Right cardiac atrium (tissue), 5 donors: ENCODE data around the gene DSCAML1. TPM values are rescaled to one million over a fixed set of nuclear protein-coding genes. Genes with fewer than 3 reads are reported as not detected.

ENCODE experiments used
- ATAC-seq, 2 donors: fragments of 200-7000 bp; cut with Tn5 transposase; one replicate each; pipeline versions ENCODE4 v1.8.0 to v1.9.1; 2020; ENCODE audit warnings: moderate library complexity in 2 of 2, mild to moderate bottlenecking in 1 of 2
- DNase-seq, 3 donors: peaks; one replicate each; pipeline ENCODE4 v3.0.0-alpha.2; 2020
- H3K27ac ChIP-seq: one replicate; pipeline ENCODE4 v1.5.1; 2013; ENCODE audit warnings: mild to moderate bottlenecking, low read length, control low read depth, moderate library complexity
- H3K27me3 ChIP-seq: one replicate; pipeline ENCODE4 v1.6.1; 2013; ENCODE audit not compliant: control insufficient read depth, insufficient read depth
- H3K4me1 ChIP-seq: one replicate; pipeline ENCODE4 v1.6.1; 2013; ENCODE audit warnings: low read length; ENCODE audit not compliant: control insufficient read depth, insufficient read depth
- H3K4me3 ChIP-seq: one replicate; pipeline ENCODE4 v1.5.1; 2013; ENCODE audit warnings: low read length, control low read depth
- H3K9me3 ChIP-seq: one replicate; pipeline ENCODE4 v1.6.1; 2013; ENCODE audit warnings: low read length; ENCODE audit not compliant: control insufficient read depth
- WGBS: extraction: QIAGEN DNeasy Blood & Tissue Kit; methylation state at CpG from one replicate; pipeline ENCODE4 v1.1.7; 2013; 5-methylcytosine and 5-hydroxymethylcytosine counted together
- intact Hi-C, 4 donors: fragments of 100-400 bp; cut with DNase I; formaldehyde crosslinking; loops; one replicate each; pipeline versions ENCODE4 v1.11.0 to v1.14.0; 2022 to 2023
- polyA plus RNA-seq: library from polyadenylated mRNA; stranded (reverse); fragments of 200-250 nt; gene quantifications from one replicate; pipeline ENCODE4 v1.2.3, GENCODE V29; 2013
- total RNA-seq, 4 donors: library from RNA; stranded (reverse); fragmentation: NEBNext Ultra II Directional; extraction: Animal tissue kit (Norgen Biotek cat#: 25700); gene quantifications; one replicate each; pipeline ENCODE4 v1.2.1, GENCODE V29; 2021
- donor health status: healthy with polysubstance abuse.
- donor health status: DM: no; HTN: yes; CAD: no.
- donor health status: DM: no; HTN: no; CAD: no.
- donor health status: DM: no; HTN: yes; CAD: no; lungs with severe emphysema.
- donor health status: DM: yes; HTN: yes; CAD: no.

The DSCAML1 gene
- total and polyA plus RNA-seq, 5 donors, result 0.45 to 1.4 (median 0.96) TPM

DNA sequence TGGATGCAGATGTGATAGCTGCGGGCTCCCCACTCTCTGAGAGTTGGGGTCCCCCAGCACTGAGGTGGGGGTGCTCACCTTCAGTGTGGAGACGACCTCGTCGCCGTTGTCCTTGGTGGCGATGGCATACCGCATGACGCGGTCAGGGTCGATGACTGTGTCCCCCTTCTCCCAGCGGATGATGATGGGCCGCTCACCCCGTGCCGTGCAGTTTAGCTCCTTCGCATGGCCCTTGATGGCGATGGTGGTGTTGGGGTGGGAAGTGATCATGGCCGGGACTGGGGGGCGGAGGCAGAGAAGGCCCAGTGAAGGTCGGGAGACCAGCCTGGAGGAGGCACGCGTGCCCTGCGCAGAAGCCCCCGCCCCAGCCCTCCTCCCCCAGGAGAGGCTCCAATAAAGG lies 315.1 kb downstream of the DSCAML1 start:
- Histone ChIP-seq H3K27me3 (no peaks in the 10 kb centered on the region), H3K4me3 (no peak overlapping the region), H3K4me1 (no peaks in the 10 kb centered on the region), H3K9me3 (no peaks in the 10 kb centered on the region), H3K27ac (no peak overlapping the region)
- ATAC-seq (no peak), DNase-seq (no peak)
- 94% methylated on average over 23 of the region's 23 CpGs for WGBS
- intact Hi-C loops, result no loop called here

DNA sequence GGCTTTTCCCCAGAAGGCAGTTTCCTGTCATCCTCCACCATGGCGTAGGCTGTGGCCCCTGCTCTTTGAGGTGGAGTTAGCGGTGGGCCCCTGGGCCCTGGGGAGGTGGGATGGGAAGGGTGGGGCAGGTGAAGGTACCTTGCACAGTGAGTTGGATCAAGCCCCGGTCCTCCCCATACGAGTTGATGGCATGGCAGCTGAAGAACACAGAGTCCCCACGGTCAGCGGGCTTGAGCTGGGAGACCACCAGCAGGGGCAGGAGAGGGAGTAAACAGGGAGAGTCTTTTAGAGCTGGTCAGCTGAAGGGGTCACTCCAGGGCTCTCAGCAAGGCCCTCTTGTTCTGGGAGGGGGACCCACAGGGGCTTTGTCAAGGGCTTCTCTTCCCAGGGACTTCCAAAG lies 316.0 kb downstream of the DSCAML1 start:
- Histone ChIP-seq H3K4me1 (no peaks in the 10 kb centered on the region), H3K27me3 (no peaks in the 10 kb centered on the region), H3K27ac (no peak overlapping the region), H3K9me3 (no peaks in the 10 kb centered on the region), H3K4me3 (no peak overlapping the region)
- intact Hi-C loops, result no loop called here
- ATAC-seq, result no peak
- DNase-seq, result no peak
- WGBS, result 92% methylated on average over 6 of the region's 6 CpGs

DNA sequence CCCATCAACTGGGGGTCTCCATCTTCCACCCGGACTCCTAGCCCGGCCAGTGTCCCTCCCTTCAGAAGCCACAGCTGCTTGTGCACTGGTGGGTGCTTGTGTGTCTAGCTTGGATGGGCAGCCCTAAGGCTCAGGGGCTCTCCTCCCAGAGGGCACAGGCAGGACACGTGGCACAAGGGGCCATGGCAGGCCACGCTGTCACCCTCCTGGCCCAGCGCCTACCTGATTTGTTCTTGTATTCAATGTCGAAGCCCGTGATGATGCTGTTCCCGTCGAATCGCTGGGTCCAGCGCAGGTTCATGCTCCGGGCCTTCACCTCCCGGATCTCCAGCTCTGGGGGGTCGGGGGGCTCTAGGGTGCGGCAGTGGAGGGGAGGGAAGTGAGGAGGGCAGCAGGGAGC lies 316.8 kb downstream of the DSCAML1 start:
- H3K9me3 ChIP-seq, result no peaks in the 10 kb centered on the region
- no peaks in the 10 kb centered on the region for H3K4me1 ChIP-seq
- intact Hi-C loops, result no loop called here
- DNase-seq (no peak), ATAC-seq (no peak)
- H3K27me3 ChIP-seq, result no peaks in the 10 kb centered on the region
- H3K27ac ChIP-seq, result no peak overlapping the region
- WGBS, result 94% methylated on average over 15 of the region's 15 CpGs
- no peak overlapping the region for H3K4me3 ChIP-seq

DNA sequence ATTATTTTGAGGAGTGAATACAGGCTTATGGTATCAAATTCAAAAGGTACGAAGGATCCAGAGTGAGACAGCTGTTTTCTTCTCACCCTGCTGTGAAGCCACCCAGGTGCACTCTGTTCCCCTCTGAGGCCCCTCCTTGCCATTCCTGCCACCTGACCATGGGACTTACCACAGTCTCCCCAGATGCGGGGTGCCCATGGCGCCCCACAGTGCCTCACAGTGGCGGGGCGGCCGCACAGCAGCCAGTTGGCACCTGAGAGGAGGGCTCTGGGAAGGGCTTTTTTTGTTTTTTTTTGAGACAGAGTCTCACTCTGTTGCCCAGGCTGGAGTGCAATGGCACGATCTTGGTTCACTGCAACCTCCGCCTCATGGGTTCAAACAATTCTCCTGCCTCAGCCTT lies 317.6 kb downstream of the DSCAML1 start:
- Histone ChIP-seq H3K9me3 (no peaks in the 10 kb centered on the region), H3K4me1 (no peaks in the 10 kb centered on the region), H3K27ac (no peak overlapping the region), H3K27me3 (no peaks in the 10 kb centered on the region), H3K4me3 (no peak overlapping the region)
- intact Hi-C loops, result no loop called here
- no peak for DNase-seq
- 74% methylated on average over 8 of the region's 8 CpGs for WGBS
- ATAC-seq, result no peak

DNA sequence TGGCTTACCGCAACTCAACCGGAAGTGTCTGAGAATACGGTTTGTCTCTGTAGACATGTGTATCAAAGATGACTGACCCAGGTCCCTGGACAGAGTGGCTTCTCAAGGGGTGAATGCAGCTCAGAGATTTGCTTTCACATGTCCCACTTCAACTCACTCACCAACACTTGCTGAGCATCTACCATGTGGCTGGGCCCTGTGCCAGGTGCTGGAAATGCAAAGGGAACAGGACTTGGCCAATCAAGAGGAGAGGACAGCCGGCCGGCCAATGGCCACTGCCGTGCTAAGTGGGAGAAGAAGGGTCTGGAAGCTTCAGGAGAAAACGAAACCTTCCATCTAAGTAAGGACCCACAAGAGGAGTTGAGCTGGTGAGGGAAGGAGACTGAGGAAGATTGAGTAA lies 318.1 kb downstream of the DSCAML1 start:
- Histone ChIP-seq H3K9me3 (no peaks in the 10 kb centered on the region), H3K27ac (no peak overlapping the region), H3K27me3 (no peaks in the 10 kb centered on the region), H3K4me1 (no peaks in the 10 kb centered on the region), H3K4me3 (no peak overlapping the region)
- no peak for ATAC-seq
- DNase-seq, result no peak
- intact Hi-C loops, result no loop called here
- 94% methylated on average over 7 of the region's 7 CpGs for WGBS

DNA sequence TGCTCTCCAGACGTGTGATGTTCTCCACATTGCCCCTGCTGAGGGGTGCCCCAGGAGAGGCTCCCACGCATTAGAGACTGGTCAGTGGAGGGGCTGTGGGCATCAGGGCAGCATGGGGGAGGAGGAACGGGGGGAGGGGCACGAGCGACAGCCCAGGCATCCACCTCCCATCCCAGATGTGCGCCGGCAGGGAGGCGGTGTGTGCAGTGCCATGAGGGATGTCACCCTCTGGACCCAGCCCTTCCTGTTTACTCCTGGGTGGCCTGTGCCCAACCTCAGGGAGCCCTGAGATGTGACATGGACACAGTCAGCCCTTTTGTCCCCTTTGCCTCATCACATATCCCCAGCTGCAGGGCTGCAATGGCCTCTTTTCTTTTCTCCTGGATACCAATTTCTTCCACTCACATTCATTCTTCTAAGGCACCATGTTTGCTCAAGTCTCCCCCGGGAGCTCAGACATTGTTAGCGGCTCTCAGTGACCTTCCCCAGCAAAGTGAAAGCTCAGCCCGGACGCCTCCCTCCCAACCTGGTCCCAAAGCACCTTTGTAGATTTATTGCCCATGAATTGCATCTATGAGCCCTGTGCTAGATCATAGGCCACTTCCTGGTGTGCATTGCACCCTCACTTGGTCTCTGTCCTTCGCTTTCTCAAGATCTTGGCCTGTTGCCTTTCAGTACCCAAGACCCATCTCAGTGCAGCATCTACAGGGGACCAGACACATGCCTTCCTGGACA lies 318.7 kb downstream of the DSCAML1 start:
- H3K9me3 ChIP-seq, result no peaks in the 10 kb centered on the region
- ATAC-seq (no peak), DNase-seq (no peak)
- intact Hi-C loops, result no loop called here
- H3K27me3 ChIP-seq, result no peaks in the 10 kb centered on the region
- 83% methylated on average over 13 of the region's 13 CpGs for WGBS
- H3K27ac ChIP-seq, result no peak overlapping the region
- H3K4me1 ChIP-seq, result no peaks in the 10 kb centered on the region
- H3K4me3 ChIP-seq, result no peak overlapping the region

DNA sequence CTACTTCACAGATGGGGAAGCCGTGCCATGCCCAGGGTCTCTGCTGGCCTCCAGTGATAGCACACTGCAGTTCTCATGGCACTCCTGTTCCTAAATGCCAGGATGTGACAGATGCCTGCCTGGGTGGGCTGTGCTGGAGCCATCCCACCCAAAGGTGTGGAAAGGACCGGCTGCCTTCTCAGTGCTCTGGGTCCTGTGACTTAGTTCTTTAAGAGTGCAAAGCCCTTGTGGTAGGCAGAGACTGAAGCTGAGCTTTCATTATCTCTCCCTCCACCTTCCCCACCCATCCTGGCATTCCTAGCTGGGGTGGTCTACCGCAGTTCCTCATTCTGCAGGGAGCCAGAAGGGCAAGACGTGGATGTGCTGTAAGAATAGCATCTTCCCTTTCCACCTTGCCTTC lies 319.3 kb downstream of the DSCAML1 start:
- Histone ChIP-seq H3K9me3 (no peaks in the 10 kb centered on the region), H3K4me1 (no peaks in the 10 kb centered on the region), H3K27me3 (no peaks in the 10 kb centered on the region), H3K4me3 (no peak overlapping the region), H3K27ac (no peak overlapping the region)
- ATAC-seq, result no peak
- 81% methylated on average over 4 of the region's 4 CpGs for WGBS
- no peak for DNase-seq
- intact Hi-C loops, result no loop called here

DNA sequence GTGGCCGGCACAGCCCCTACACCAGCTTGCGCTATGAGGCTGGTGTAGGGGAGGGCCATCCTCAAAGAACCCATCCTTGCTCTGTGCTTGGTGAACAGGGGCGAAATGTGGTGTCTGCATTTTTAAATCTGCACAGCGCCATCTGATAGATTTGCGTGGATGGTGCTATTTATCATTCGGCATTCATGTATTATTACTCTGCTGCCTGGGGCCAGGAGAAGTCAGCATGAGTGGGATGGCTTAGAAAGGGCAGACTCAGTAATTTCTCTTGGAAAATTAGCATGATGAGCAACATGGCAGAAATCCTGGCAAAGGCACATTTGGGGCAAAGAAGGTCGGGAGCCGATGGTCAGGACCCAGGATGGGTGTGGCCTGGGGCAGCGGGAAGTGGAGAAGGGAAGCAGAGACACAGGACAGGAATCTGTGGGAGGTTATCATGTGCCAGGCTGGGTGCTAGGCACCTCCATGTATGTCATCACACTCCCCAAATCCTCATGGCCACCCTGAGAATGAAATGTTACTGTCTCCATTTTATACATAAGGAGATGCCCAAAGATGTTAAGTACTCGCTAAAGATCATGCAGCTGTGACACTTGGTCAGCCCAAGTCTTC lies 320.4 kb downstream of the DSCAML1 start:
- H3K4me3 ChIP-seq, result no peak overlapping the region
- H3K9me3 ChIP-seq, result no peaks in the 10 kb centered on the region
- H3K4me1 ChIP-seq, result no peaks in the 10 kb centered on the region
- H3K27ac ChIP-seq, result no peak overlapping the region
- no peak for ATAC-seq
- intact Hi-C loops, result no loop called here
- no peak for DNase-seq
- WGBS, result 80% methylated on average over 10 of the region's 10 CpGs
- H3K27me3 ChIP-seq, result no peaks in the 10 kb centered on the region

DNA sequence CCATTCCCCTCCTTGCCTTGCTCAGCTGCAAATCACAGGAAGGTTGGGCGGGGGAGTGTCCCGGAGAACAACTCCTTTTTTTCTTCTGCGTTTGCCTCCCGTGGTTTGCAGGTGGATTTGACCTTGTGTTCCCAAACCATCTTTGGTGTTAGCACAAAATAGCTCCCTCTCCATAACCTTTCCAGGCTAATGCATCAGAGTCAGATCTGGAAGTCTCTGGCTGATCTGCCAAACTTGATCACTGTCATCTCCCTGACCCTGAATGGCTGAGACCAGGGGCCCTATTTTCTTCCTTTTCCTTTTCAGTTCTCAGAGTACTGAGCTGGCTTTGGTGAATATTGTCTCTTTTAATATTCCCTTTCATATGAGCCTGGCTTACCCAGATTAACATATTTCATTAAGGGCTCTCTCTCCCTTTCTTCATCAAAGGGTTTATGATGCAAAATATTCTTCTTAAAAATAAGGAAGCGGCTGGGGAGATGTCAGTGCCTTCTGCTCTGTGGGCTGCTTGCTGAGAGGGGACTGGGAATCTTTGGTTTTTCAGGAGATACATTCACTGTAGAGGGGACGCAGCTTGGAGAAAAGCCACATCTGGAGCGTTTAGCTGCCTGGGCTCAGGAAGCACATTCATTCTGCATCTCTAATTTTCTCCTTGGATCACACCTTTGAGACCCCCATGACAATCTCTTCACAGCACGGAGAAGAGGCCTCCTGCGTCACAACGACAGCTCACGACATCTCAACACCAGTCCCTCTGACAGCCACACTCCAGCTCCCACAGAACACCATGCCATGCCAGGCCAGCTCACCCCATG lies 321.1 kb downstream of the DSCAML1 start:
- intact Hi-C loops, result no loop called here
- Histone ChIP-seq H3K4me1 (no peaks in the 10 kb centered on the region), H3K27ac (no peak overlapping the region), H3K4me3 (no peak overlapping the region), H3K27me3 (no peaks in the 10 kb centered on the region), H3K9me3 (no peaks in the 10 kb centered on the region)
- DNase-seq (no peak), ATAC-seq (no peak)
- WGBS, result 76% methylated on average over 11 of the region's 11 CpGs

DNA sequence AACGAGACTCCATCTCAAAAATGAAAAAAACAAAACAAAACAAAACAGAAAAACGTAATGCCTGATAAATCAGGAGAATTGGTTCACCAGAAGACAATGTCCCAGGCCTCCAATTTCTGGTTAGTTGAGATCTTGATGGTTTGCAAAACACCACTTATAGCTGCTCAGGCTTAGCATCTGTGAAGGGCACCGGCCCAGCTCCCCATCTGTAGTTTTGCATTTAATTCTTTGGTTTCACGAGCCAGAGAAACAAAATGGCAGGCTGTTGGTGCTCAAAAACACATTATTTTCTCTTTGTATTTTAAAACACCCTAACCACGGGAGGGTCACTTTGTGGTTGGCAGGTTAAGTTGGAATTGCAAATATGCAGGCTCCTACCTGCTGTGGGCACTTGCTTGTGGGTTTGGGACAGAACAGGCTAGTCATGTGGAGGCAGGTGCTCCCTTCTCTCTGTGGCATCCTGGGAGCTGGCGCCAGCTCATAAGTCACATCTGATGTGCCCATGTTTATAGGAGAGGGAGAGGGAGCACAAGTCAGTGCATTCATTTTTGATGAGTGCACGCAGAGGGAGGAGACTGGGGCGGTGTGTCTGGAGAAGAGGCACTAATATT lies 323.4 kb downstream of the DSCAML1 start:
- H3K27ac ChIP-seq, result no peak overlapping the region
- H3K27me3 ChIP-seq, result no peaks in the 10 kb centered on the region
- H3K9me3 ChIP-seq, result no peaks in the 10 kb centered on the region
- WGBS, result 83% methylated on average over 8 of the region's 8 CpGs
- H3K4me1 ChIP-seq, result no peaks in the 10 kb centered on the region
- DNase-seq, result no peak
- intact Hi-C loops, result no loop called here
- H3K4me3 ChIP-seq, result no peak overlapping the region
- ATAC-seq, result no peak

DNA sequence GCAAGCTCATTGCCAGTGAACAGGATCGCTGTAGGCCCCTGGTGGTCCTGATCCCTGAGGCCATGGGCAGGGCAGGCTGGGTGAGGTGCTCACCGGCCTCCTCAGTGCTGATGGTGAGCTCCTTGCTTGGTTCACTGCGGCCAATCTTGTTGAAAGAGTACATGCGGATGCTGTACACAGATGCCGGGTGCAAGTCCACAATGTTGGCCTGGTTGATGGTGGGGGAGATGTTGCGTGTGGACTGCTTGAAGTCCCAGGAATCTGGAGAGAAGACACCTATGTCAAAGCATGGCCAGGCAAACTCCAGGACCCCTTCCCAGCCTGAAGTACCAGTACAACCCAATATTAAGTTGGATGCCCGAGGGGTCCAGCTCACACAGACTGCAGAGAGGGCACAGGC lies 325.2 kb downstream of the DSCAML1 start:
- H3K9me3 ChIP-seq, result no peaks in the 10 kb centered on the region
- no peak overlapping the region for H3K4me3 ChIP-seq
- no peaks in the 10 kb centered on the region for H3K4me1 ChIP-seq
- DNase-seq (no peak), ATAC-seq (no peak)
- intact Hi-C loops, result no loop called here
- WGBS, result 97% methylated on average over 7 of the region's 7 CpGs
- no peaks in the 10 kb centered on the region for H3K27me3 ChIP-seq
- no peak overlapping the region for H3K27ac ChIP-seq
